Measurements from ENCODE around the gene SLC1A7.

Gene SLC1A7

DNA sequence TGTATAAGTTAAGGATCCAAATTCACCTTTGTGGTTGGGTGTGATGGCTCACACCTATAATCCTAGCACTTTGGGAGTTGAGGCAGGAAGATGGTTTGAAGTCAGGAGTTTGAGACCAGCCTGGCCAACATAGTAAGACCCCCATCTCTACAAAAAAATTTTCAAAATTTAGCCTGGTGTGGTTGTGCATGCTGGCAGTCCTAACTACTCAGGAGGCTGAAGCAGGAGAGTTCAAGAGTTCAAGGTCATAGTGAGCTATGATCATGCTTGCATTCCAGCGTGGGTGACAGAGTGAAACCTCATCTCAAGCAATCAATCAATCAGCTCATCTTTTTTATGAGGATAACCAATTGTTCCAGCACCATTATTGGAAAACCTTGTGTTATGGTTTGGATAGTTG, 16.5 kb upstream of the SLC1A7 start:
- DNase-seq, result no peak

DNA sequence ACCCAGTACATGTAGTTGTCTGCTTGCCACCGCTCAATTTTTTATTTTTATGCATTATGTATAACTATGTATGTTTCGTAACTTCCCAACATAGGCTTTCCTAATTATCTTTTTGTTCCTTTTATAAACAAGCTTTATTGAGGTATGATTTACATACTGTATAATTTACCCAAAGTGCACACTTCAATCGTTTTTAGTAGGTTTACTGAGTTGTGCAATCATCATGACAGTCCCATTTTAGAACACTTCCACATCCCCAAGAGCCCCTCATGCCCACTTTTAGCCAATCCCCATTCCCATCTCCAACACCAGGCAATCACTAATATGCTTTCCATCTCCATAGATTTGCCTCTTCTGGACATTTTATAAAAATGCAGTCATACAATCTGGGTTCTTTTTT, 14.3 kb upstream of the SLC1A7 start:
- no peak for DNase-seq

DNA sequence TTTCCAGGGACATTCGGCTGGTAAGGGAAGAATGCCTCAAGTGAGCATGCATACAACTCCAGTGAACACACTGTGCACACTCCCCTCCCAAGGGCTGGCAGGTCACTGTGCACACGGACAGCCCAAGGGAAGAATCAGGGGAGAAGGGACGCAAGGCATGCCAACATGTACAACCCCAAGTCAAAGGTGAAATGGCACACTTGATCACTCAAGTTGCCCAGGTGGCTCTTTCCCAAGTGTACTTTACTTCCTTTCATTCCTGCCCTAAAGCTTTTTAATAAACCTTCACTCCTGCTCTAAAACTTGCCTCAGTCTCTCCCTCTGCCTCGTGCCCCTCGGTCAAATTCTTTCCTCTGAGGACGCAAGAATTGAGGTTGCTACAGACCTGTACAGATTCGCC, 13.5 kb upstream of the SLC1A7 start:
- no peak for DNase-seq

- DNase-seq, result no peak
These were observed 13.1 kb upstream of the SLC1A7 start for GRCh38 chr1:53155534-53155933.

- DNase-seq, result no peak
These were observed 12.5 kb upstream of the SLC1A7 start for GRCh38 chr1:53154859-53155438.

DNA sequence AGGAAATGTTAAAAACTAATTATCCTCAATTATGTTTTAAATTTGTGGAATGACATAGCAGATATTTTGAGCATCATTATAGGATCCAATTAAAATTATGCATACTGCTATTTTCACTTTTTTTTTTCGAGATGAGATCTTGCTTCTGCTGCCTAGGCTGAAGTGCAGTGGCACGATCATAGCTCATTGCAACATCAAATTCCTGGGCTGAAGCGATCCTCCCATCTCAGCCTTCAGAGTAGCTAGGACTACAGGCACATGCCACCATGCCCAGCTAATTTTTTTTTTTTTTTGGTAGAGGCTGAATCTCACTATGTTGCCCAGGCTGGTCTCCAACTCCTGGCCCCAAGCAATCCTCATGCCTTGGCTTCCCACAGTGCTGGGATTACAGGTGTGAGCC, 11.3 kb upstream of the SLC1A7 start:
- DNase-seq, result no peak

DNA sequence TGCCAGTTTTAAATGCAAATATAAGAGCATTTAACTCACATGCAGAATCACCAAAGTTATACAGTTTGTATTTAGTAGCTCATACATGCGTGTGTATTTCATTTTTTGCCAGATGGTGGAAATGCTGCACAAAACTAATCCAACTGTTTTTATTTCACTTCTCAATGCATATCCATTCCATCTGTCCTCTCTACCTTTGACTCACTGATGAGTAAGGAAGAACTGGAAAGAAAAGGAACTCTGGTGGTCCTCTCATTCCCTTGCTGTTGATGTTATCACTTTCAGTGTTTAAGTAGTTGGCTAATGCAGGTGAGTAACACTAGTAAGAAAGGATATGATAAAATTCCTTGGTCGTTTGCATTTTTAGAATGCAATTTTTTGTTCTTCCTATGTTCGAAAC, 5.7 kb upstream of the SLC1A7 start:
- DNase-seq, result no peak

- DNase-seq, result no peak
These were observed 4.7 kb upstream of the SLC1A7 start for GRCh38 chr1:53147174-53147573.

- DNase-seq, result no peak
These were observed 3.7 kb upstream of the SLC1A7 start for GRCh38 chr1:53145942-53146708.

- no peak for DNase-seq
These were observed 3.1 kb upstream of the SLC1A7 start for GRCh38 chr1:53145619-53145941.

DNA sequence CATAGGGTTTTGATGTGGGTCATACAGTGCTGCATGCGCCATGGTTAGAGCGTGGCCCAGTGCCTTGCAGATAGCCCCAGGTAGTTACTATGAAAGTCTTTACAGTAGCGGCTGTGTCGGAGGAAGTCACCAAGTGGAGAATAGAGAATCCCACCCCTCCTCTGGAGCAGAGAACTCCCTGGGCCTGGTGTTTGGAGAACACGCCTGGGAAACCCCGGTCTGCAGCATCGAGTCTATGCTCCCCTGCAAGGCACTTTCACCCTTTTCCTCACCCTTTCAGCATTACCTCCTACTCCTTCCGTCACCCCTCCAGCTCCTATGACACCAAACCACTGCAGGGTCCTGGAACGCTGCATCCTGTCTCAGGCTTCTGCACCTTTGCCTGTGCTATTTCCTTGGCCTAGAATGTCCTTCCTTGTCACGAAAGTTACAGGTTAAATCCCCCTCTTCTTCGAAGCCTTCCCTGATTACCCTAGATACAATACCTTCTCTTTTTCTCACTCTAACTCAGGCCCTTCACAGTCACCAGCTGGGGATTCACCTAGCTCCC, 2.7 kb upstream of the SLC1A7 start:
- DNase-seq, result no peak

DNA sequence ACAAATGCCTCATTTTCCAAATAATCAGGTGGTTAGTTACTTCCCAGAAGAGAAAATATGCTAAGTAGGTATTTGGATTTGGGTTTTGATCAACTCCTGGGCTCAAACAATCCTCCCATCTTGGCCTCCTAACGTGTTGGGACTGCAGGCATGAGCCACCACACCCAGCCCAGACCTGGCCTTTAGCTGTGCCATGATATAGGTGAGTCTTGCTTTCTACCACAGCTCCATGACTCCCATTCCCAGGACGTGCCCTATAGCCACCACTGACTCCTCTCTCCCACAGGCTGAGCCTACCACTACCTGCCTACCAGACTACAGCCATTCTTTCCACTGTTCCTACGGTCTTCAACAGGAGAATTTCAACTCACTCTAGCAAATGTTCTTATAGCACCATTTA, 1.8 kb upstream of the SLC1A7 start:
- no peak for DNase-seq

GRCh38 chr1:53143527-53143926, 1.1 kb upstream of the SLC1A7 start:
- no peak for DNase-seq

GRCh38 chr1:53141487-53142055, 867 bp downstream of the SLC1A7 start:
- no peak for DNase-seq

DNA sequence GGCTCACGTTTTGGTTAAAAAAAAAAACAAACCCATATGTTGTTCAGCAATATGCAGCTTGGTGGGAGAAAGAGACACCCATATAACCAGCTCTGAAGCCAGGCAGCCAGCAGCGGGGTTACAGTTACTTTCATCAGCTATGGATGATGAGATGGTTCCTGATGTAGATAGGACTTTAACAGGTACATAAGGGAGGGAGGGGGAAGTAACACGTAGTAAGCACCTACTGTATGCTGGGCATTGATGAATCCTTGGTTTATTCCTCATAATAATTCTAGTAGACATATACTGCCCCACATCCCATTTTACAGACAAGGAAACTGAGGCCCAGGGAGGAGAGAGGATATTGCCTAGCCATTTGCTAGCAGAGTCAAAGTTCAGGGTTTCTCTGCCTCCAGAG, 2.0 kb downstream of the SLC1A7 start:
- DNase-seq, result no peak

GRCh38 chr1:53139951-53140361, 2.5 kb downstream of the SLC1A7 start:
- no peak for DNase-seq

GRCh38 chr1:53138991-53139884, 3.2 kb downstream of the SLC1A7 start:
- no peak for DNase-seq

DNA sequence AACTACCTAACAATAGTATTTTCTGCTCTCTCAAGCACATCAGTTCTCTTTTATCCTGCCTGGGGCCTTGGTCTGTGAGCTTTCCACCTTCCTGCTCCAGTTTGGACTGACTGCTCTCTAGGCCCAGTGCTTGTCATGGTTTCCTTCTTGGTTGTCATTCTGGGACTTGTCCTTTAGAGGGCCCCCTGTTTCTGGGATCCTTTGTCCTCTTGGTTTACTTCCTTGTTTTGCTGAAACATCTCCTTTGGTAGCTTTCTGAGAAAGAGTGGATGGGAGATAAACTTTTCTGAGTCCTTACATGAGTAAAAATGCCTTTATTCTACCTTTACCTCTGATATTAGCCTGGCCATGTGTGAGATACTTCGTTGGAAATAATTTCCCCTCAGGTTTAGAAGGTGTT, 4.7 kb downstream of the SLC1A7 start:
- DNase-seq, result no peak

DNA sequence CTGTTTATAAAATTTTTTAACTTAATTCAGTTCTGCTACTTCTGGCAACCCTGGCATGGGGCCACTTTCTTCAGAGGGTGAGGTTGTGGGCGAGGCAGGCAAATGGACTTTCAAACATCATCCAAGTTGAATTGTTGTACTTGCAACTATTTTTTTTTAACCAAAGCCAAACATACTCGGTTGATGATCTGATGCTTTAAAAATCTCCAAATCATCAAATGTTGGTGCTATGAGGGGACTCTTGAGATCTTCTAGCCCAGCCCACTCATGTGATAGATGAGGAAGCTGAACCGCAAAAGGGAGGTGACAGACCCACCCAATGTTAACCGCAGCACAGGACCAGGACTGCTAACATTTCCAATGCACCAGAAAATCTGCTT, 6.7 kb downstream of the SLC1A7 start:
- no peak for DNase-seq

- DNase-seq, result no peak
These were observed 7.3 kb downstream of the SLC1A7 start for GRCh38 chr1:53134961-53135734.

DNA sequence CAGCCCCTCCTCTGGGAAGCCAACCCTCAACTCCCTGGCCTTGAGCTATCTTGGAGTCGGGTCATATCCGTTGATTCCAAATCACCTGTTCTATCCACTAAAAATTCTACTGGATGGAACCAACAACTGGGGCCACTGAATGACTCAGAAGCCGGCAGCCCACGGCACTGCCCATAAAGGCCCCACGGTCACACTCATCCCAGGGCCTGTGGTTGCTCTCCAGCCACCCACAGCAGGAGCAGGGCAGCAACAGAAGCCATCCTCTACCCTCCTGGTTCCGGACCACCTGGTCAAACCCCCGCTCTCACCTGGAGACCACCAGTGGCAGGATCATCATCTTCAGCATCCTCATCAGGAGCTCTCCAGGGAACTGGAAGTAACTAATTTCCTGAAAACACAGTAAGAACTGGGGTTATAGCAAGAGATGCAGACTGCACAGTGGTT, 8.4 kb downstream of the SLC1A7 start:
- no peak for DNase-seq

DNA sequence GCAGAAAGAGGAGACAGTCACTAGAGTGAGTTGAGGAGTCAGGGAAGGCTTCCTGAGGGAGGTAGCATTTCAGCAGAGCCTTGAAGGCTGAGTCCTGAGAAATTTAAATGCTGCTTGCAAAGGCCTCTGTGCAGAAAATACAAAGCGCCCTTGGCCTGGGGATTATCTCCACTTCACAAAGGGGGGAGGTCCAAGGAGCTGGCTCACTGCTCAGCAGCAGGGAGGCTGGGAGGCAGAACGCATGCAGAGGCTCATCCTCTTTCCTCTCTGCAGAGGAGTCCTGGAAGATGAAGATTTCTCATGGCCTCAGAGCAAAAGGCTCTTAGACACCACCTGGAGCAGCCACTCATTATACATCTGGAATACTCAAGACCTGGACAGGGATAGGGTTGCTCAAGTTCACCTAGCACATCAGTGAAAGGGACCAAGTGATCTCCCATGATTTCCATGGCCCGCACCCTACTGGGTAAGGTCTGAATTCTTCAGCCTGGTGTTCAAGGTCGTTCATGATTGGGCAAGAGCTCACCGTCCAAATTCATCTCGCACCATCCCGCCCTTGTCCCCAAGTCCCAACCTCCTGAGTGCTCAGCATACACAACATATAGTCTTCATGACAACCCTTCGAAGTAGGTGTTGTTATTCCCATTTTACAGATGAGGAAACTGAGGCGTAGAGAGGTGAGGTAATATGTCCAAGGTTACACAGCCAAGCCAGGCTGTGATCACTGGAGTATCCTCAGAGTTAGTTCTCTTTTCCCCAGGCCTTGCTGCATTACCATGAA, 9.0 kb downstream of the SLC1A7 start:
- no peak for DNase-seq

All from NCI-H1436 treated with DMSO at 0.1 percent for 48 hours (cell line).